SK-N-DZ (cell line): ENCODE data around the gene NUCB2.
"Not testable (repeated sequence)": the region's sequence is repeated elsewhere in the genome, so short reads cannot be mapped to it uniquely, and the experiment has no call there.

Experiments used
- DNase-seq: peaks from one replicate; pipeline ENCODE4 v3.0.0-alpha.2; 2015; ENCODE audit warnings: low spot score

Gene NUCB2

DNA sequence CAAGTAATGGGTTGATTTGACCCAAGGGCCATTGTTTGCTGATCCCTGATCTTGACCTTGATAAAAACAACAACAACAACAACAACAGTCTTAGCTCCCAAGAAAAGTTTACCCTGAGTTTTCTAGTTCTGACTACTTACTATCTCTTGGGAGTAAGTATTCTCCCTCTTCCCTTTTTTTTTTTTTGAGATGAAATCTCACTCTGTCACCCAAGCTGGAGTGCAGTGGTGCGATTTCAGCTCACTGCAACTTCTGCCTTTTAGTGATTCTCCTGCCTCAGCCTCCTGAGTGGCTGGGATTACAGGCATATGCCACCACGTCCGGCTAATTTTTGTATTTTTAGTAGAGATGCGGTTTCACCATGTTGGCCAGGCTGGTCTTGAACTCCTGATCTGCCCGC, 8.0 kb upstream of the NUCB2 start:
- not testable (repeated sequence) for DNase-seq

DNA sequence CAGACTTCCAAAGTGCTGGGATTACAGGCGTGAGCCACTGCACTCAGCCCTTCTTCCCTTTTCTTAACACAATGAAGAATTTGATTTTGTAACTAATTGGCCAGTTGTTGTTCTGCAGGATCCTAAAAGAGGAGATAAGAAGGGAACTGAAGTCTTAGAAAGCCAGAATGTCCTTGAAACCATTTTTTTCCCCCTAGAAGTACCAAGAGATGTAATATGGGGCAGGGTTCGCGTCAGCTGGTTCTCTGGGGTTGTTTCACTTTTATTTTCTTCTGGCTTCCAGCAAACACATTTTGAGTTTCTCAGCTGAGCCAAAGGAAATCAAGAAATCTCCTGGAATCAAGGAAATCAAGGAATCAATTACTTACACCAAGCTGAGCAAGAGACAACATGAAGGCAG, 7.6 kb upstream of the NUCB2 start:
- no peak for DNase-seq

DNA sequence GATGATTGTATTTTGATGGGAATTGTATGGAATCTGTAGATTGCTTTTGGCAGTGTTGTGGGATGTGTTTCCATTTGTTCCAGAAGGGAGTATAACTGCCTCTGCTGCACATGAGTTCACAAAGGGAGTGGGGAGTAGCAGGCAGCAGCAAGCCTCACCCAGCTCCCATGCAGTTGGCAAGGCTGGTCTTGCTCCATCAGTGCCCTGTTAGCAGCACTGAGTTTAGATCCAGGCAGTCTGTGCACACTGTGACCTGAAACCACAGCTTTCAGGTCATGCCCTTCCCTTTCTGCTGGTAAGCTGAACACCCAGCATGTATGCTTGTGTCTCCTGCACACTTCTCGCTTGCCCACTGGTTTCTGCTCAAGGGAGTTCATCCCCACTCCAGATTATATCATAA, 3.7 kb upstream of the NUCB2 start:
- DNase-seq: no peak

DNA sequence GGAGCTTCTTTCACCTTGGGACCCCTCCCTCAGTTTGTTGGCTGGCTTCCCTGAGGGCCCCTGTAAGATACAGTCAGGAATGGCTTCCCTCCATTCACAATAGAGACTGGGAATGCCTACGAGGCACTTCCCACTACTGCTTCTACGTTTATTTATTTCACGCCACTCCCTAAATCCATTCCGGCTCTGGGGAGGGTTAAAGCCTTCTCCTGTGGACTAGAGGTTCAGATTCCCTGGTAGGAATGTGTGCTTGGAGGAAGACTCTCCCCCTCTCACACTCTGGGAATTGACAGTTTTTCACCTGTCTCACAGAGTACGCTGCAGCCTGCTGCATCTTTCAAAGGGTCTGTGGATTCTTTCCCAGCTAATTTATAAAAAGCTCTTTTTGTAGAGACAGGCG, 3.3 kb upstream of the NUCB2 start:
- DNase-seq: no peak

DNA sequence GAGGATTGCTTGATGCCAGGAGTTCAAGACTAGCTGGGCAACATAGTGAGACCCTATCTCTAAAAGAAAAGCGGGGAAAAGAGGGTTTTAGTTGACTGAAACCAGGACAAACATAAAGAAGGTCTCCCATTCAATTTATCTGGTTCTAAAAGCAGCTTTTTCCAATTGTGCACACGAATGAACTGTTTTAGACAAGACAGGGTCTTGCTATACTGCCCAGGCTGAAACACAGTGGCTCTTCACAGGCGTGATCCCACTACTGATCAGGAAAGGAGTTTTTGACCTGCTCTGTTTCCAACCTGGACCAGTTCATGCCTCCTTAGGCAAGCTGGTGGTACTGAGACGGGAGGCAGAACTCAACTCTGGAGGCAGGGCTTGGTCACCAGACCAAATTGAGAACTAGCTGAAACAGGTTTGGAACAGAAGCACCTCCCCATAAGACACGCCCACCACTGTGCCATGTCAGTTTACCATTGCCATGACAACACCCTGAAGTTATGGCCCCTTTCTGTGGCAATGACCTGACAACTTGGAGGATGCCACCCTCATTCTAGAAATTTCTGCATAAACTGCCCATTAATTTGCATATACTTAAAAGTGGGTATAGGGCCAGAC, 2.8 kb upstream of the NUCB2 start:
- peak; percentile 37 for DNase-seq

DNA sequence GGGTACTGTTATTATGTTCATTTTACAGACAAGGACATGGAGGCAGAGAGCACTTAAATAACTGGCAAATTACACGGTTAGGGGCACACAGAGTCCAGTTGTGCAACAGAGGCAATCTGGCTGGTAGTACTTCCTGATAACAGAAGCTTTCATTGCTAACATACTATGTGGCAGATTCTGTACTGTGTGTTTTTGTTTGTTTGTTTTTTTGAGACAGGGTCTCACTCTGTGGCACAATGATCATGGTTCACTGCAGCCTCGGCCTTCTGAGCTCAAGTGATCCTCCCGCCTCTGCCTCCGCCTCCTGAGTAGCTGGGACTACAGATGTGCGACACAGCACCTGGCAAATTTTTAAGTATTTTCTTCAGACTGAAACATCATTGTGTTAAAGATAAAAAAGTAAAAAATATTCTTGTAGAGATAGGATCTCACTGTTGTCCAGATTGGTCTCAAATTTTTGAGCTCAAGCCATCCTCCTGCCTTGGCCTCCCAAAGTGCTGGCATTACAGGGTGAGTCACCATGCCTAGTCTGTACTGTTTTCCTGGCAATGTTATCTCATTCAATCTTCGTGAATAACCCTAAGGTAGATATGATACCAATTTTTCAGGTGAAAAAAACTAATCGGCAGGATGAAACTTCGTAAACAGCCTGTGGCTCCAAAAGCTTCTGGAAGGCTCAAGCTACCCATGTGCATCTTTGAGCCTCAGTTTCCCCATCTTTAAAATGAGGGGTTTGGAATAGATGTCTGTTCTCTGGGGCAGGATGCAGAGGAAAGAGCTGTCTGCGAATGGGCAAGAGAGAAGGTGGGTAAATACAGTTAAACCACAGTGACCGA, 921 bp upstream of the NUCB2 start:
- no peak for DNase-seq

DNA sequence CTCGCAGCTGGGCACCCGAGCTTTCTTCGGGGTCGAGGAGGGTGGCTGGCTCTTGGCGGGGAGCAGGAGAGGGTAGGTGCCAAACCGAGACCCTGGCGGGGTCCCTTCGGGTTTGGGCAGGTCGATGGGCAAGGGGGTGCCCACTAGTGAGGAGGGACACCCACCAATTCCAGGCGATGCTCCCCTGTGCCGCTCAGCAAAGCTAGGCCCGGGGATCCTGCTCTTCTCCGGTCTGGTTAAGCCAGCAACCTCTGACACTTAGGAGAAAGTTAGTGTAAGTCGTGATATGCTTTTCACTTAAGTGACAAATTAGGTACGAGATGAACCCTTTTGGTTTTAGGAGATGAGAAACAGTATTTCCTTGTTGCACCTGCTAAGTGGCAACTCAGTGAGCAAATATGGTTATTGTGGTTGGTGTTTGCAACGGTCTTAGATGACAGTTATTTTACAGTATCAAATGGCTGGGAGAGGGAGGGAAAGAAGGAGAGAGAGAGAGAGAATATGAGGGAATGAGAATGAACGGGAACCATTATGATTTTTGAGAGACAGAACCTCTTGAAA, 565 bp downstream of the NUCB2 start:
- peak; percentile 51 for DNase-seq

DNA sequence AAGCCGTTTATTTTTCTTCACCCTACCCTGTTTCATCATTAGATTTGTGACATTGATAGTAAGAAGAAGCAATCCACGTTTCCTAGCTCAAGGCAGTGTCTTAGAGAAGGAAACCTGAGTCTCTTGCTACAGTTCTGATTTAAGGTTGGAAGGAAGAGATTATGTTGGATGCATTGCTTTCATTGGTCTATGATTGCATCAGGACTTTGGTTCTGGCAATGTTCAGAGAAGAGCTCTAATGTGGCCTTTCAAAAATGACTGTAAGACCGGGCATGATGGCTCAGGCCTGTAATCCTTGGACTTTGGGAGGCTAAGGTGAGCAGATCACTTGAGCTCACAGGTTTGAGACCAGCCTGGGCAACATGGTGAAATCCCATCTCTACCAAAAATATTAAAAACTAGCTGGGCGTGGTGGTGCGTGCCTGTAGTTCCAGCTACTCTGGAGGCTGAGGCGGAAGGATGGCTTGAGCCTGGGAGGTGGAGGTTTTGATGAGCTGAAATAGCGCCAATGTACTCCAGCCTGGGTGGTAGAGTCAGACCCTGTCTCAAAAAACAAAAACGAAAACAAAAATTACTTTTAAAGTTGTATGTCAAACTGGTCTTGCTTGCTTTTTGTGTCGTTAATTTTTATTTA, 4.1 kb downstream of the NUCB2 start:
- DNase-seq: no peak

DNA sequence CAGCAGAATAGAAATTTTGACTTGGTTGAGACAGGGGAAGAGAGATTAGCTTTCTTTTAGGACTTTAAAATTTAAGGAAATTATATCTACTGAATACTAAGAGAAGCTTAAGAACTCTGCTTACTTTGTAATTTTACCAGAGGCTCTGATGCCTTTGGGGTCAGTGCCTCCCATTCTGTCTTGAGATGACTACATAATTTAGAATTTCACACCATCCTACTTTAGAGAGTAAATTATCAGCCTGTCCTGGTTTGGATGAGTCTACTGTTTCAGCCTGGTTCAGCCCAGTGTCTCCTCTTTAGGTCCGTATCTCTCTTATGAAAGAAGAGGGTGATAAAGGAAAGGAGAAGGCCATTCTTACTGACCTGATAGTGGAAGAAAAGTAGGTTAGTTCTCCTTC, 9.8 kb downstream of the NUCB2 start:
- no peak for DNase-seq

DNA sequence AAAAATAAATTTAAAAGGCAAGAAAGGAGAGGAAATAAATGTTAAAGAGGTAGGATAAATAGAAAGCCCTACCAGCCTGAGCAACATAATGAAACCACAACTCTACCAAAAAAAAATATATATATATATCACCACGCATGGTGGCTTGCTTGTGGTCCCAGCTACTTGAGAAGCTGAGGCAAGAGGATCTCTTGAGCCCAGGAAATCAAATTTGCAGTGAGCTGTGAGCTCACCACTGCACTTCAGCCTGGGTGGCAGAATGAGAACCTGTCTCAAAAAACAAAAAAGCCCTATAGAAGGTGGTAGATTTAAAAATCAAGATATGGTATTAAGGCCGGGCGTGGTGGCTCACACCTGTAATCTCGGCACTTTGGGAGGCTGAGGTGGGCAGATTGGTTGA, 10.5 kb downstream of the NUCB2 start:
- no peak for DNase-seq

DNA sequence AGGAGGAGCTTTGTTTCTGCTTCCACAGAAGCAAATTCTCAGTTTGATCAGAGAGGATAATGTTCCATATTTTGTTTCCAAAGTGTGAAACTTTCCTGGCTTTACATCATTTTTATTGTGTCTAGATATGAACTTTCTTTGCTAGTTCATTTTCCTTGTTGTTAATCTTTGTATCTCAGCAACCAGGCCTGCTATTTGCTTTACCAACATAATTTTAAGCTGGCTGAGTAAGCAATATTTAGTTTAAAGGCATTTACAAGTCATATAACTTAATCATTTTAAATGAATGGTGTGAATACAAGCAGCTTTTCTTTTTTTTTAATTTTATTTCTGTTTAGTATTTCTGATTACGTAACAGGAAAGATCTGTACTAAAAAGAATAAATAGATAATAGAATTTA, 15.2 kb downstream of the NUCB2 start:
- no peak for DNase-seq

DNA sequence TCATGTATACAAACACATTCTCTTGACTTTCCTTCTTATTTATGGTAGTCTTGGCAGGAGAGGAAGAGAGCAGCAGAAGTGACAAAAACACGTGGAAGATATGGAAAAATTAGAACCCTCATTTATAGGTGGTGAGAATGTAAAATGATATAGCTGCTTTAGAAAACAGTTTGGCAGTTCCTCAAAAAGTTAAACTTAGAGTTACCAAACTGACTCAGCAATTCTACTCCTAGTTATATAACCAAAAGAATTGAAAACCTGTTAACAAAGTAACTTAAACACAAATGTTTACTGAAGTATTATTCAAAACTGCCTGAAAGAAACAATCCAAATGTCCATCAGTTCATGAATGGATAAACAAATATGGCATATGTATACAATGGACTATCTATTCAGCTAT, 16.8 kb downstream of the NUCB2 start:
- DNase-seq: no peak

DNA sequence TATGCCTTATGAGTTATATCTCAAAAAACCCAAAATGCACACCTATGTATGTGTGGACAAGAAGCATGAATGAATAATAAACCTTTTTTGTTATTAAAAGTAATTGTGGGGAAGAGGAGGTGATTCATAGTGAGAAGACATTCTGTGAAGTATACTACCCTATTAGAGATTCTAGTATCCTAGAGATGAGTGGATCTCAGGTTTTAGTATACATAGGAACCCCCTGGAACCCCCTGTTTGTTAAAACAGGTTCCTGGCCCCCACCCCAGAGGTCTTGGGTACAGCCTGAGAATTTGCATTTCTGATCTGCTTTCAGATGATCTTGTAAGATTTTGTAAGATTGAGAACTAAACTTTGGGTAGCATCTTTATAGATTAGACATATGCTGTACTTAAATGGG, 17.5 kb downstream of the NUCB2 start:
- no peak for DNase-seq

DNA sequence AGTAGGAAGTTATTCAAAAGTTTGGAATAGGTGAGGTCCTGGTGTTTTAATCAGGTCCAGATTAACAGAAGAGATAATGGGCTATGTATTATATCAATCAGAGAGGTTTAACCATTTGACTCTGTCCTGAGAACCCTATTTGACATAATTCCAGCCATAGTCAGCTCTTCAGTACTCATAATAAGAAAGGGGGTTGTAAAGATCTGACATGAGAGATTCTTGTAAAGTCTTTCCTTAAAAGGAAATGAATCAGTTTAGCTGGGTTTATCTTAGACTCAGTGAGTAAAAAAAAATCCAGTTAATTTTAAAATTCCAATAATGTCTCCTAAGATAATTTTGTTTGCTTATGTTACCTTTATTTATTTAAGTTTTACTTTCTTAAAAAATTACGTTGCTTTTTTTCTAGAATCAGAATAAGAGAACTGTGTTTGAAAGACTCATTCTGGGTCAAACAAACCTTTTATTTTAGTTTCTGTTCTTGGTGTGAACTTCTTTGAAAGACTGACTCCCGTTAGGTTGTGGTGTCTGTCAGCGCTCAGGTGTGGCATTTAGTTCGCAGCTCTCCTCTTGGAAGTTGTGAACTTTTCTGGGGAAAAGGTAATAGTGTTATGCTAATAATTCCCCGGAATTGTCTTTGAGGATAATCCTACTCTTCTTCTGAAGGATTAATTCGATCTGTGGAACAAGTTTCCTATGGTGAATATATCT, 20.5 kb downstream of the NUCB2 start:
- DNase-seq: no peak

DNA sequence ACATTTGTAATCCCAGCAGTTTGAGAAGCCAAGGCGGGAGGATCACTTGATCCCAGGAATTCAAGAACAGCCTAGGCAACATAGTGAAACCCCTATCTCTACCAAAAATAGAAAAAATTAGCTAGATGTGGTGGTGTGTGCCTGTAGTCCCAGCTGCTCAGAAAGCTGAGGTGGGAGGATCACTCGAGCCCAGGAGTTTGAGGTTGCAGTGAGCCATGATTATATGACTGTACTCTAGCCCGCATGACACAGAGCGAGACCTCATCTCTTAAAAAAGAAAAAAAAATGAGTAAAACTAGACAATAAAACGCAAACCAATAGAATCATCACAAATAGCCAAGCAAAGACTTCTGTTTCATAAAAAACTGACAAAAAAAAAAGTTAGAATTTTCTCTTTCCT, 21.8 kb downstream of the NUCB2 start:
- no peak for DNase-seq

DNA sequence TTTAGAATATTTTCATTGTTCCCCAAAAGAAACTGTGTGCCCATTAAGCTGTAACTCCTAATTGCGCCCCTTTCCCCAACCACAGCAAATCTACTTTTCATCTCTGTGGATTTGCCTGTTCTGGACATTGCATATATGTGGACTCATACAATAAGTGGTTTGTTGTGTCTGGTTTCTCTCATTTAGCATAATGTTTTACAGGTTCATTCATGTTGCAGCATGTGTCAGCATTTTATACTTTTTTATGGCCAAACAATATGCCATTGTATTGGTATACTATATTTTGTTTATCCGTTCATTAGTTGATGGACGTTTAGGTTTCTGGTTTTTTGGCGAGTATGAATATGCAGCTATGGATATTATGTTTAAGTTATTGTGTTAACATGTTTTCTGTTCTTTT, 23.8 kb downstream of the NUCB2 start:
- DNase-seq: no peak

DNA sequence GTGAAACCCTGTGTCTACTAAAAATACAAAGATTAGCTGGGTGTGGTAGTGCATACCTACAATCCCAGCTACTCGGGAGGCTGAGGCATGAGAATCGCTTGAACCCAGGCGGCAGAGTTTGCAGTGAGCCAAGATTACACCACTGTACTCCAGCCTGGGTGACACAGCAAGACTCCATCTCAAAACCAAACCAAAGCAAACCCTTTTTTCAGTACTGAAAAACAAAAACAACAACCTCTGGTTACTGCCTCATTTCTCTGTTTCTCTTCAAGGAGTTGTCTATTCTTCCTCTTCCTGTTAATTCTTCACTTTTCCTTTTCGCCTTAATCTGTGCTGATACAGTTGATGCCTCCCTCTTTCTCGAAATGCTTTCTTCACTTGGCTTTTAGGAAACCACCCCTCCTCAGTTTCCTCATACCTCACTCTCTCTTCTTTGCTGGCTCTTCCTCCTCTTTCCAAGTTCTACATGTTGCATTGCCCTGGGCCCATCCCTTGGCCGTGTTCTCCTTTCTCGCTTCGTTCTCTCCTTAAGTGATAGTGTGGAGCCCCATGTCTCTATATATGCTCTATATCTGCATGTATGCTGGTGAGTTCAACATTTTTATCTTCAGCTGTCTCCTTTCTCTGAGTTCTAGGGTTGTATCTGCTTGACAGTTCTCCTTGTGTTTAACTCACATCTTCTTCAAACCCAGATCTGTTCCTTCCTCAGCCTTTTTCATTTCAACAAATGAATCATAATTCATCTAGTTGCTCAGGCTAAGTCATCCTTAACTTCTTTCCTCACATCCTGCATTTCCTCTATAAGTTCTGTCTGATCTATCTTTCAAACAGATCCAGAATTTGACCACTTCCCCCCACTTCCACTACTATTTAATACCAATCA, 37.1 kb downstream of the NUCB2 start:
- no peak for DNase-seq

DNA sequence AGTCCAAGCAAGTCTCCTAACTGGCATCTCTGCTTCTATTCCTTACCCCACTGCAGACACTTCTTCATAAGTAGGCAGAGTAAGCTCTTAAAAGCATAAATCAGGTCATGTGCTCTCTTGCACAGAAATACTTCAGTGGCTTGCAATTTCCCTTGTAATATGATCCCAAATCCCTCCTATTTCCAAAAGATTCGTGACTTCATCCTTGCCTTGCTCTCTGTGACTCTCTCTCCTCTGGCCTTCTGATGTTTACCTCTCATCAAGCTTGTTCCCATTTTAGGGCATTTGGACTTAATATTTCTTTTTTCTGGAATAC, 37.7 kb downstream of the NUCB2 start:
- no peak for DNase-seq

DNA sequence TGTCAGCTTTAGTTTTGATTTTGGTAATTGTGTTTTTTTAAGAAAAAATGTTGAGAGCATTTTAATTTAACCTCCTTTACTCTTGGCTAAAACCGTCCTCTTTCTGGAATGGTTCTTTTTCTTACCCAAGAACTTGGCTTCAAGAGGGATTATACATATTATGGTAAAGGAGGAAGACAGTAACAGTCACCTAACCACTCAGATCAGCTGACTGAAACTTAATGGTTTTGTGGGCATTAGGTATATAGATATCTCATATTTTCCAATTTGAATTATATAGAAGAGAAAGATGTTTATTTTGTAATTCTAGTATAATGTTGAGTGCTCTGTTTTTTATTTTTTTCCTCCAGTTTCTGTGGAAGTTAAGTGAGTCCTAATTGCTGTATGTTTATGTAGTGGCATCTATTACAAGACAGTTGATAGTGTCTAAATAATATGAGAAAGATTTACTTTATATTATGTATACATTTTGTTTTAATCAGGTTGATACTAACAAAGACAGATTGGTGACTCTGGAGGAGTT, 38.4 kb downstream of the NUCB2 start:
- DNase-seq: no peak

DNA sequence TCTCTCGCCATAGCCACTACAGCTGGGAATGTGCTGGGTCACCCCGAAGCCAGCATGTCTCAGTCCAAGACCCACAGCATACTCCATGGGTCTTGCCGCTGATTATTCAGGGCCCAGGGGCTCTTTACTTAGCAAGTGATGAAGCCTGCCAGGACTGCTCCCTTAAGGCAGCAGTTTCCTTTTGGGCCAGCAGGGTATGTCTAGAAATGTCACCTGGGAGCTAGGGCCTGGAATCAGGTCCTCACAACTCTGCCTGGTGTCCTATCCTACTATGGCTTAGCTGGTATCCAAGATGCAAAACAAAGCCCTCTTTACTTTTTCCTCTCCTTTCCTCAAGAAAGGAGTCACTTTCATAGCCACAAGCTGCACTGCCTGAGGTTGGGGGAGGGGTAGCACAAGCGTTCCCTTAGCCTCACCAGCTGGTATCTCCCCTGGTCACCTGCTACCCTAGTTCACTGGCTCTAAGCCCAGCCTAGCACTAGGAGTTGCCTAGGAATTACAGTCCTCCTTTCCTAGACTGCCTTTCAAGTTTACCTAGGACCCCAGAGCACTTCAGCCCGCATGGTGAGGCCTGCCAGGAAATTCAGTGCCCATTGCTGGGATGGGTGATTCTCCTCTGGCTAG, 52.4 kb downstream of the NUCB2 start:
- DNase-seq: no peak

DNA sequence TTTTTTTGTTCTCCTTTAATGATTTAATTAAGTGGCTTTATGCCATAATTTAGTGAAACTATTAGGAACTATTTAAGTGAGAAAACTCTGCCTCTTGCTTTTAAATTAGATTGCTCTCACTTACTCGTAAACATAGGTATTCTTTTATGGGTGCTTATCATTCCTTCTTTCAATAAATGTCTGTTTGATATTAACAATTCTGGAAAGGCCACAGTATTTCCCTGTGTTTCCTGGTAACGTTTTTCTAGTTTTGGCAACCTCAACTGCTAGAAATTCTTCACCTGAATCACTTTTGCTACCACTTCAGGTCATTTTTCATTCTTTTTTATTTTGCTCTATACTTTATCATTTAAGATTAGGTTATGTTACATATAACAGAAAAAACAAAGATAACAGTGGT, 55.1 kb downstream of the NUCB2 start:
- no peak for DNase-seq
